Stomach (tissue), 4 donors: ENCODE measurements around the gene RELA.

Source experiments
- EP300 ChIP-seq: sonication (generic); formaldehyde crosslinking; IDR thresholded peaks from one replicate; pipeline ENCODE4 v1.6.1; 2017; ENCODE audit warnings: antibody characterized with exemption
- POLR2AphosphoS5 ChIP-seq, 3 donors: sonication (generic); formaldehyde crosslinking; IDR thresholded peaks; one replicate each; pipeline ENCODE4 v1.6.1; 2016; ENCODE audit warnings: antibody characterized with exemption in 3 of 3
- TF ChIP-seq, protein P1 (sequence below), 7 experiments: fragments of 450-650 bp in 4 of 7; fragments of 200-600 bp in 3 of 7; sonication (generic) in 3 of 7; IDR thresholded peaks; one replicate each; pipeline ENCODE4 v1.5.1; 2016 to 2019; ENCODE audit warnings: antibody characterized with exemption in 7 of 7, control low read depth in 2 of 7, mild to moderate bottlenecking in 1 of 7

DNA sequence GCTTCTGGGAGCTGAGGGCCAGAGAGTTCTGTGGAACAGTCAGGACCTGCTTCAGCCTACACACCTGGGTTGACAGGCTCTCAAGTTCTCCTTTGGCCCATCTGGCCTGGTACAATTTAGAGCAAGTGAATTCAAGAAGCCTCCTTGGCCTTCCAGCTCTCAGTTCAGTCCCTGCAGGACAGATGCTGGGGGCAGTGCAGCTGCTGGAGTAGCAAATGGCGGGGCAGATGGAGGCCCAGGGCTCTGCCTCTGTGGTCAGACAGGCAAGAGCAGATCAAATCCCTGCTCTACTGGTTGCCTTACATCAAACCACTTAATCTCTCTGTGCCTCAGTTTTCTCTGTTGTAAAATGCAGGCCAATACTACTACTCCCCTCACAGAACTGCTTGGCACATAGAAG lies 58.5 kb downstream of the RELA start:
- TF ChIP-seq, protein P1, sequence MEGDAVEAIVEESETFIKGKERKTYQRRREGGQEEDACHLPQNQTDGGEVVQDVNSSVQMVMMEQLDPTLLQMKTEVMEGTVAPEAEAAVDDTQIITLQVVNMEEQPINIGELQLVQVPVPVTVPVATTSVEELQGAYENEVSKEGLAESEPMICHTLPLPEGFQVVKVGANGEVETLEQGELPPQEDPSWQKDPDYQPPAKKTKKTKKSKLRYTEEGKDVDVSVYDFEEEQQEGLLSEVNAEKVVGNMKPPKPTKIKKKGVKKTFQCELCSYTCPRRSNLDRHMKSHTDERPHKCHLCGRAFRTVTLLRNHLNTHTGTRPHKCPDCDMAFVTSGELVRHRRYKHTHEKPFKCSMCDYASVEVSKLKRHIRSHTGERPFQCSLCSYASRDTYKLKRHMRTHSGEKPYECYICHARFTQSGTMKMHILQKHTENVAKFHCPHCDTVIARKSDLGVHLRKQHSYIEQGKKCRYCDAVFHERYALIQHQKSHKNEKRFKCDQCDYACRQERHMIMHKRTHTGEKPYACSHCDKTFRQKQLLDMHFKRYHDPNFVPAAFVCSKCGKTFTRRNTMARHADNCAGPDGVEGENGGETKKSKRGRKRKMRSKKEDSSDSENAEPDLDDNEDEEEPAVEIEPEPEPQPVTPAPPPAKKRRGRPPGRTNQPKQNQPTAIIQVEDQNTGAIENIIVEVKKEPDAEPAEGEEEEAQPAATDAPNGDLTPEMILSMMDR (IDR thresholded peaks at IDR 0.05) = no peak
- TF ChIP-seq EP300 (no peak), POLR2AphosphoS5 (IDR thresholded peaks at IDR 0.05) (no peak)
